Common myeloid progenitor, CD34-positive (primary cell): ENCODE data around the gene GPR35.

Experiments
- CTCF ChIA-PET: fragments of 350-600 bp; sonication (Branson Sonifier 250); formaldehyde crosslinking; loops from one replicate; lab custom pipeline; 2021; ENCODE audit warnings: antibody characterized with exemption; lab: Charles Lee
- POLR2A ChIA-PET: fragments of 350-600 bp; sonication (Branson Sonifier 250); formaldehyde crosslinking; loops from one replicate; lab custom pipeline; 2021; ENCODE audit warnings: antibody characterized with exemption; lab: Charles Lee
- DNase-seq, 3 donors: peaks; one replicate each; pipeline versions ENCODE4 v3.0.0 to v3.0.0-alpha.2; 2013
- H3K27ac ChIP-seq, 2 experiments: 1 replicate in 1 of 2; 2 replicates in 1 of 2; pipeline ENCODE4 v1.7.0; 2013; ENCODE audit warnings: inconsistent platforms in 2 of 2, low read length in 2 of 2, mild to moderate bottlenecking in 2 of 2, low read depth in 1 of 2, moderate library complexity in 1 of 2; ENCODE audit not compliant: severe bottlenecking in 2 of 2, insufficient read depth in 1 of 2, poor library complexity in 1 of 2
- H3K27me3 ChIP-seq, 5 experiments: replicated peaks in 2 of 5; 1 replicate in 3 of 5; 2 replicates in 2 of 5; pipeline versions ENCODE4 v1.6.1 to v1.7.0; 2013; ENCODE audit warnings: low read length in 4 of 5, mild to moderate bottlenecking in 2 of 5, moderate library complexity in 2 of 5, inconsistent platforms in 1 of 5; ENCODE audit not compliant: insufficient read depth in 5 of 5, control insufficient read depth in 4 of 5
- H3K36me3 ChIP-seq, 4 experiments: 1 replicate in 2 of 4; 2 replicates in 2 of 4; pipeline versions ENCODE4 v1.6.1 to v1.7.0; 2013; ENCODE audit warnings: low read length in 3 of 4, control low read depth in 1 of 4, mild to moderate bottlenecking in 1 of 4; ENCODE audit not compliant: control insufficient read depth in 4 of 4, insufficient read depth in 4 of 4
- H3K4me1 ChIP-seq, 4 experiments: 1 replicate in 3 of 4; 2 replicates in 1 of 4; pipeline versions ENCODE4 v1.6.1 to v1.7.1; 2013; ENCODE audit warnings: low read length in 3 of 4, mild to moderate bottlenecking in 3 of 4, control low read depth in 1 of 4, inconsistent platforms in 1 of 4, moderate library complexity in 1 of 4; ENCODE audit not compliant: control insufficient read depth in 4 of 4, insufficient read depth in 4 of 4; ENCODE audit errors: control extremely low read depth in 1 of 4
- H3K4me3 ChIP-seq, 7 experiments: 1 replicate in 4 of 7; 2 replicates in 3 of 7; pipeline versions ENCODE4 v1.5.1 to v1.7.0; 2013; ENCODE audit warnings: mild to moderate bottlenecking in 7 of 7, low read length in 6 of 7, moderate library complexity in 6 of 7, inconsistent platforms in 2 of 7, low read depth in 2 of 7, control low read depth in 1 of 7; ENCODE audit not compliant: insufficient read depth in 4 of 7, control insufficient read depth in 1 of 7; ENCODE audit errors: extremely low read depth in 1 of 7
- H3K9me3 ChIP-seq, 5 experiments: 1 replicate in 4 of 5; 2 replicates in 1 of 5; pipeline versions ENCODE4 v1.6.1 to v1.7.1; 2013; ENCODE audit warnings: low read length in 4 of 5, mild to moderate bottlenecking in 2 of 5, inconsistent platforms in 1 of 5, low read depth in 1 of 5, moderate library complexity in 1 of 5; ENCODE audit not compliant: control insufficient read depth in 4 of 5, insufficient read depth in 2 of 5; ENCODE audit errors: control extremely low read depth in 1 of 5
- WGBS: methylation state at CpG from one replicate; pipeline ENCODE4 v1.1.5; 2013; ENCODE audit not compliant: insufficient coverage; 5-methylcytosine and 5-hydroxymethylcytosine counted together

Gene GPR35

DNA sequence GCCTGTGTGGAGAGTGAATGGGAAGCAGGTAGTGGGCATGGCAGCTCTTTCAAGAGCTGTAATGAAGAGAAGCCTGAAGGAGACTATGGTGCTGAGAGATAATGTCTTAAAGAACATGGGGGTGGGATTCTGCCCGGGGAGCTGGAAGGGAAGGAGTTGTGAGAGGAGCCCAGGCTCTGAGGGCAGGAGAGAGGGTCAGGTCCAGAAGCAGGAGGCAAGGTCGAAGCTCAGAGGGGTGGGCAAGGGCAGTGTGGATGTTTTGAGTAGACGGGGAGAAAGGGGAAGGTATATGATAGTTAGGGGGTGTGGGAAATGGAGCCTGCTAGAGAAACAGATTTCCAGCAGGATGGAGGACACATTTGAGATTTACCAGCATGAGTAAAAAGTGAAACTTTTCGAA lies 36.6 kb upstream of the GPR35 start:
- Histone ChIP-seq H3K4me1 (peaks cover 2 to 34% (median 32%) of the 10 kb centered on the region in 4 experiments), H3K36me3 (peaks cover 5 to 41% (median 30%) of the 10 kb centered on the region in 4 experiments), H3K27me3 (no peaks in the 10 kb centered on the region), H3K27ac (no peak overlapping the region), H3K9me3 (no peaks in the 10 kb centered on the region), H3K4me3 (no peak overlapping the region)
- 90% methylated on average over 4 of the region's 4 CpGs for WGBS
- CTCF ChIA-PET, result interaction anchor here (0.6 to 2.4 kb wide), 7 partner anchors 15 to 76 kb away, joined by 3 to 6 read pairs (median 4); no protein-coding TSS in a partner anchor
- no peak for DNase-seq
- POLR2A ChIA-PET, result interaction anchor here (3.6 kb wide), 1 partner anchor 22 kb away, joined by 39 read pairs; the partner anchor contains the start of gene RNPEPL1

DNA sequence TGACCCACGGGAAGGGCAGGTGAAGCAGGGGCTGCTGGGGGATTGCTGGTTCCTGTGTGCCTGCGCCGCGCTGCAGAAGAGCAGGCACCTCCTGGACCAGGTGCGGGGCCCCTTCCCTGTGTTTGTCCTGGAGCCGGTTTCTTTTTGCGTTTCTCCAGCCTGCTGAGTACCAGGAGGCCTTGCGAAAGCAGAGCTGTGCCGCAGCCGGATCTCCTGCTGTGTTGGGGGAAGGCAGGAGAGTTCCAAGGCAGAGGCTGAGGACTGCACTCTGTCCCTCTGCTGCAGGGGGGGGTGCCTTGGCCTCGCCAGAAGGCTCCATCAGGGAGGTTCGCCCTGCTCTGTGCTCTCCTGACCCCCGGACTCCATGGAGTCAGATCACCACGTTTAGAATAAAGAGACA lies 35.9 kb upstream of the GPR35 start:
- DNase-seq, result no peak
- CTCF ChIA-PET, result interaction anchor here (1.0 to 2.4 kb wide), 4 partner anchors 14 to 32 kb away, joined by 3 to 6 read pairs (median 4); no protein-coding TSS in a partner anchor
- Histone ChIP-seq H3K27me3 (no peaks in the 10 kb centered on the region), H3K4me1 (peaks cover 2 to 33% (median 32%) of the 10 kb centered on the region in 4 experiments), H3K36me3 (peaks cover 5 to 41% (median 34%) of the 10 kb centered on the region in 4 experiments), H3K9me3 (no peaks in the 10 kb centered on the region), H3K27ac (no peak overlapping the region), H3K4me3 (no peak overlapping the region)
- POLR2A ChIA-PET, result no interaction called here
- WGBS, result 96% methylated on average over 10 of the region's 14 CpGs

DNA sequence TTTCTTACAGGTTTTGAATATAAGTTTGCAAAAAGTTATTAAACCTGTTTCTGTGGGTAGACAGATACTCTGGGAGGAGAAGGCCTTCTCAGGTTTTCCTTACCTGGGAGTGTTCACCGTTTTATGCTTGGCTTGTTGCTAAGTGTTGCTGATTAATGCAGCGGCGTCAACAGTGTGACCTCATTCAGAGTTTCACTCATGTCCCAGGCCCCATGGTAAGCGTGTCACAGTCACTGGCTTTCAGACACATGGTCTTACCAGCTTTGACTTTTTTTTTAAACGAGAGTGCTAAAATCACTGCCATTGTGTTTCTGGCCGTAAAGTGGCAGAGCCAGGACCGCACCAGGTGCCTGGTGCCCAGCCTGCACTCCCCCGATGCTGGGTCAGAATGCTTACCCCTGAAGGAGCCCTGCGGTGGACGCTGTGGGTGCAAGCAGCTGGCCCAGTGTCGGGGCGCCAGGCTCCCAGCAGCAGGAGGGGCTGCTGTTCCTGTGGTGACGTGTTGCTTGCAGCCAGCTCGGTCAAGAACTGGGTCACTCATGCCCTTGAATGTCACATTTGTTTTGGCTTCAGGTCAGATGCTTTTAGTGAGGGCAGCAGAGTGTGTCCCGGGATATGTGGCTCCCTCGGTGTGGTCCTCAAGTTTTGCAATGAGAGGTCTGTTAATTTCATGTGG lies 35.3 kb upstream of the GPR35 start:
- H3K4me3 ChIP-seq, result no peak overlapping the region
- peaks cover 5 to 42% (median 33%) of the 10 kb centered on the region in 4 experiments for H3K36me3 ChIP-seq
- H3K27ac ChIP-seq, result no peak overlapping the region
- CTCF ChIA-PET, result interaction anchor here (1.0 kb wide), 1 partner anchor 29 kb away, joined by 3 read pairs; no protein-coding TSS in a partner anchor
- POLR2A ChIA-PET, result no interaction called here
- H3K27me3 ChIP-seq, result no peaks in the 10 kb centered on the region
- WGBS, result 91% methylated on average over 16 of the region's 16 CpGs
- H3K9me3 ChIP-seq, result no peaks in the 10 kb centered on the region
- DNase-seq, result no peak
- peaks cover 2 to 27% (median 26%) of the 10 kb centered on the region in 4 experiments for H3K4me1 ChIP-seq

DNA sequence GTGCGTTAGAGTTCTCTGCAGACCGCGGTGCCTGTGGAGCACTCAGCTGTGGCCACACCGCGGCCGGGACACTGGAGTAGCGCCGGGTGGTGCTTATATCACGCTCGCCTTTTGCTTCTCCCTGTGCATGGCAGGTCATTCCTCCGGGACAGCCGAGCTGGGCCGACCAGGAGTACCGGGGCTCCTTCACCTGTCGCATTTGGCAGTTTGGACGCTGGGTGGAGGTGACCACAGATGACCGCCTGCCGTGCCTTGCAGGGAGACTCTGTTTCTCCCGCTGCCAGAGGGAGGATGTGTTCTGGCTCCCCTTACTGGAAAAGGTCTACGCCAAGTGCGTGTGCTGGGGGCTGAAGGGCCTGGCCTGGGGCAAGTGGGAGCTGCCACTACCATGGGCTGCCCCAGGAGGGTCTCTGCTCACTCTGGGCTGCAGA lies 34.6 kb upstream of the GPR35 start:
- ChIA-PET CTCF (no interaction called here), POLR2A (no interaction called here)
- Histone ChIP-seq H3K4me1 (peaks cover 2 to 20% (median 19%) of the 10 kb centered on the region in 4 experiments), H3K27ac (no peak overlapping the region), H3K9me3 (no peaks in the 10 kb centered on the region), H3K36me3 (peaks cover 5 to 46% (median 33%) of the 10 kb centered on the region in 4 experiments), H3K4me3 (no peak overlapping the region), H3K27me3 (no peaks in the 10 kb centered on the region)
- no peak for DNase-seq
- WGBS, result 96% methylated on average over 21 of the region's 21 CpGs

DNA sequence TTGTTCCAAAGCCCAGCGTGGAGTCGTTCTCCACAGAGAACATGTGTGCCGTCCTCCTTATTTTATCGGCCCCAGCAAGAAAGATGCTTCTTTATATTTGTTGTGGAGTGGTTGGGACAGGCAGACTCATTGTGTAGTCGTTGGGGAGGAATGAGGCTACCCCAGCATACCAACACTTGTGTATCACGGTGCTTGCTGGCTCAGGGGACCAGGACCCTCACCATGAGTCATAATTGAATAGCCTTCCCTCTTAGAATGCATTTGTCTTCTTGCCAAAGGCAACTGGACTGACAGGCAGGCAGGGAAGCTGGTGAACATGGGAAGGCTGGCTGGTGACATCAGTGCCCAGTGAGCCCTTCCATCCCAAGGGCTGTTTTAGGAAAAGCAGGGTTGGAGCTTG lies 34.1 kb upstream of the GPR35 start:
- H3K9me3 ChIP-seq, result no peaks in the 10 kb centered on the region
- peaks cover 2 to 17% (median 16%) of the 10 kb centered on the region in 4 experiments for H3K4me1 ChIP-seq
- WGBS, result 80% methylated on average over 1 of the region's 6 CpGs
- H3K36me3 ChIP-seq, result peaks cover 5 to 50% (median 36%) of the 10 kb centered on the region in 4 experiments
- POLR2A ChIA-PET, result no interaction called here
- CTCF ChIA-PET, result no interaction called here
- DNase-seq, result no peak
- no peaks in the 10 kb centered on the region for H3K27me3 ChIP-seq
- no peak overlapping the region for H3K27ac ChIP-seq
- H3K4me3 ChIP-seq, result no peak overlapping the region

DNA sequence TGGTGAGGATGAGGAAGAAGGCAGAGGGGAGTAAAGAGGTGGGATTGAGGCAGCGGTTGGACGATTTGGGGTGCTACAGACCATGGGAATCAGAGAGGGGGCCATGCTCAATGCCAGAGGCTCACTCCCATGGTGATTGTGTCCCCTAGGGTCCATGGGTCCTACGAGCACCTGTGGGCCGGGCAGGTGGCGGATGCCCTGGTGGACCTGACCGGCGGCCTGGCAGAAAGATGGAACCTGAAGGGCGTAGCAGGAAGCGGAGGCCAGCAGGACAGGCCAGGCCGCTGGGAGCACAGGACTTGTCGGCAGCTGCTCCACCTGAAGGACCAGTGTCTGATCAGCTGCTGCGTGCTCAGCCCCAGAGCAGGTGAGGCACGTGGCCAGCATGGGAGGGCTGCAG lies 33.5 kb upstream of the GPR35 start:
- WGBS, result 96% methylated on average over 13 of the region's 13 CpGs

More for the DNA sequence above, 33.5 kb upstream of the GPR35 start:
- Histone ChIP-seq H3K36me3 (peaks cover 5 to 55% (median 38%) of the 10 kb centered on the region in 4 experiments), H3K27ac (no peak overlapping the region), H3K27me3 (no peaks in the 10 kb centered on the region), H3K4me3 (no peak overlapping the region), H3K4me1 (peaks cover 2 to 17% (median 16%) of the 10 kb centered on the region in 4 experiments), H3K9me3 (no peaks in the 10 kb centered on the region)
- ChIA-PET POLR2A (no interaction called here), CTCF (no interaction called here)
- no peak for DNase-seq
